GM18861 (cell line): Measurements from ENCODE around the gene NHLH1.
"Not testable (repeated sequence)": the region's sequence is repeated elsewhere in the genome, so short reads cannot be mapped to it uniquely, and the experiment has no call there.

Experiments used
- ATAC-seq: cut with Tn5 transposase; IDR thresholded peaks from one replicate; pipeline ENCODE4 v1.9.1; 2021; ENCODE audit not compliant: unreplicated experiment

NHLH1 gene

GRCh38 chr1:160376525-160377131 lies 9.8 kb downstream of the NHLH1 start:
- ATAC-seq, result peak; percentile 57

GRCh38 chr1:160377585-160378206 lies 10.8 kb downstream of the NHLH1 start:
- ATAC-seq, result no peak

- ATAC-seq, result not testable (repeated sequence)
Observed at GRCh38 chr1:160384812-160385211, 17.9 kb downstream of the NHLH1 start.

- not testable (repeated sequence) for ATAC-seq
Observed at GRCh38 chr1:160388406-160388805, 21.5 kb downstream of the NHLH1 start.

GRCh38 chr1:160394673-160395072 lies 27.8 kb downstream of the NHLH1 start:
- ATAC-seq, result no peak

GRCh38 chr1:160397651-160398050 lies 30.8 kb downstream of the NHLH1 start:
- no peak for ATAC-seq

GRCh38 chr1:160398823-160399222 lies 32.0 kb downstream of the NHLH1 start:
- no peak for ATAC-seq

- no peak for ATAC-seq
Observed at GRCh38 chr1:160399544-160400222, 32.8 kb downstream of the NHLH1 start.

- ATAC-seq, result no peak
Observed at GRCh38 chr1:160400223-160400645, 33.4 kb downstream of the NHLH1 start, which contains the start of gene VANGL2. VANGL2 (plus strand) TSS chr1:160400564; CDS start chr1:160415838, 15,274 bp downstream.

- ATAC-seq, result no peak
Observed at GRCh38 chr1:160400646-160401486, 34.0 kb downstream of the NHLH1 start.

- no peak for ATAC-seq
Observed at GRCh38 chr1:160401487-160401805, 34.6 kb downstream of the NHLH1 start.

GRCh38 chr1:160402001-160402795 lies 35.3 kb downstream of the NHLH1 start:
- no peak for ATAC-seq

- ATAC-seq, result no peak
Observed at GRCh38 chr1:160403244-160403643, 36.4 kb downstream of the NHLH1 start.

- ATAC-seq, result no peak
Observed at GRCh38 chr1:160404094-160404493, 37.2 kb downstream of the NHLH1 start.

- ATAC-seq, result no peak
Observed at GRCh38 chr1:160405331-160405877, 38.5 kb downstream of the NHLH1 start.

GRCh38 chr1:160406131-160406968 lies 39.5 kb downstream of the NHLH1 start:
- no peak for ATAC-seq

- ATAC-seq, result no peak
Observed at GRCh38 chr1:160407839-160408801, 41.2 kb downstream of the NHLH1 start.

- ATAC-seq, result no peak
Observed at GRCh38 chr1:160408864-160409263, 42.0 kb downstream of the NHLH1 start.
